Body of pancreas (tissue), 4 donors: ENCODE results near the gene TOX2. TPM values are rescaled to one million over a fixed set of nuclear protein-coding genes. Genes with fewer than 3 reads are reported as not detected.

ENCODE experiments used
- ATAC-seq: fragments of 150-250 bp; one replicate; pipeline ENCODE4 v1.9.1; 2016
- DNase-seq, 4 donors: peaks; one replicate each; pipeline ENCODE4 v3.0.0-alpha.2; 2019
- H3K27ac ChIP-seq, 4 donors: fragments of 200-600 bp; sonication (generic); 1 replicate in 3 of 4; 2 replicates in 1 of 4; pipeline versions ENCODE4 v1.5.1 to v1.6.1; 2016 to 2019; ENCODE audit warnings: mild to moderate bottlenecking in 1 of 4, mixed read lengths in 1 of 4, moderate library complexity in 1 of 4
- H3K27me3 ChIP-seq, 2 donors: fragments of 200-600 bp; sonication (generic); one replicate each; pipeline ENCODE4 v1.6.0; 2016; ENCODE audit warnings: mild to moderate bottlenecking in 1 of 2
- H3K36me3 ChIP-seq, 2 donors: fragments of 200-600 bp; sonication (generic); replicated peaks in 1 of 2; 2 replicates each; pipeline ENCODE4 v1.5.1; 2016; ENCODE audit warnings: low read depth in 2 of 2; ENCODE audit not compliant: insufficient read depth in 1 of 2
- H3K4me1 ChIP-seq: fragments of 200-600 bp; sonication (generic); one replicate; pipeline ENCODE4 v1.6.0; 2016
- H3K4me3 ChIP-seq, 2 donors: fragments of 200-600 bp; sonication (generic); 1 replicate in 1 of 2; 2 replicates in 1 of 2; pipeline ENCODE4 v1.5.1; 2016 to 2019
- H3K9me3 ChIP-seq, 3 donors: fragments of 200-600 bp; sonication (generic); 1 replicate in 2 of 3; 2 replicates in 1 of 3; pipeline ENCODE4 v1.5.1; 2016
- CTCF ChIP-seq, 7 experiments: fragments of 450-650 bp in 4 of 7; fragments of 200-600 bp in 3 of 7; sonication (generic) in 3 of 7; IDR thresholded peaks; one replicate each; pipeline ENCODE4 v1.5.1; 2016 to 2019; ENCODE audit warnings: antibody characterized with exemption in 7 of 7
- POLR2A ChIP-seq, 3 donors: fragments of 450-650 bp; IDR thresholded peaks; one replicate each; pipeline ENCODE4 v1.6.1; 2016; ENCODE audit warnings: antibody characterized with exemption in 3 of 3, mild to moderate bottlenecking in 2 of 3
- WGBS, 2 donors: methylation state at CpG; one replicate each; pipeline ENCODE4 v1.1.5; 2017; 5-methylcytosine and 5-hydroxymethylcytosine counted together
- intact Hi-C: fragments of 100-400 bp; cut with DNase I; formaldehyde crosslinking; loops from one replicate; pipeline ENCODE4 v1.15.1; 2023
- total RNA-seq, 2 donors: library from RNA; depleted of rRNA; stranded (reverse); fragments of >200 nt; gene quantifications; one replicate each; pipeline ENCODE4 v1.1.0, GENCODE V29; 2016

TOX2 gene
- total RNA-seq, 2 donors from 2014 or later, result 1.8 to 2.0 TPM

DNA sequence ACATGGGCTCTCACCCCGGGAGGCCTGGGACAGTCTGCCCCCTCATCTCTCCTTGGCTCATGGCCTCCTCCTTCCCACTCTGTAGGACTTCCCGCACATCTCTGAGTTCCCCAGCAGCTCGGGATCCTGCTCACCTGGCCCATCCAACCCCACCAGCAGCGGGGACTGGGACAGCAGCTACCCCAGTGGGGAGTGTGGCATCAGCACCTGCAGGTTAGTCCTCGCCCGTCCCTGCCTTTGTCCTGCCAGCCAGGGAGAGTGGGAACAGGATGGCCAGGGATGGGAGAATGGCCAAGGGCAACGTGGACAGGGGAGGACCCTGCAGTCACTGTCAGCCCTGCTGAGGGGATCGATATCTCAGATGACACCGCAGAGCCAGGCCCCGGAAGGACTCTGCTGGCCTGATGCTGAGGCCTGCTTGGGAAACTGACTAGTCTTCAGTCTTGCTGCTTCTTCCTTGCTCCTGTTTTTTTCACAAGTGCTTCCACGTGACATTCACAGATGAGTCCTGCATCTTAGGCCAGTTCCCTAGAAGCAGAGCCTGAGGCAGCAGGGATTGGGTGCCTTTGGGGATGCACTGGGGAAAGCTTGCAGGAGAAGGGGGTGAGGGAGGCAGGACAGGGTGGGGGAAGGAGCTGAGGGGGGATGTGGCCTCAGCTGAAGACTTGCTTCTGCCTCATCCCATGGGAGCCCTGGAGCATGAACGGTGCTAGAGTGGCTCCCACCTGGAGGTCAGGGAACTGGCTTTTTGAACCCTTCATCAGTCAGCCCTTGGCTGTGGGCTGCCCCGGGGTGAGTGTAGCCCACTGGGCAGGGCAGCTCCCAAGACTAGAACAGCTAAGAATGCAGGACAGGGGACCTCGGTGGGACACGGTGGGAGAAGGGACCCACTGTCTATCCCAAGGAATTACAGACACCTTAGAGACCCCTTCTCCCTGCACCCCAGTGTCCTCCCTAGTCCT lies 152.3 kb downstream of the TOX2 start:
- no peaks in the 10 kb centered on the region for H3K36me3 ChIP-seq
- H3K9me3 ChIP-seq, result no peaks in the 10 kb centered on the region
- TF ChIP-seq POLR2A (IDR thresholded peaks at IDR 0.05), result no peak
- no peak for TF ChIP-seq CTCF (IDR thresholded peaks at IDR 0.05)
- intact Hi-C loops, result no loop called here
- H3K27me3 ChIP-seq, result no peaks in the 10 kb centered on the region
- DNase-seq (no peak), ATAC-seq (no peak)
- H3K4me3 ChIP-seq, result no peak overlapping the region
- WGBS, 2 donors, result 74 to 79% methylated on average over 12 to 15 of the region's 15 CpGs
- no peak overlapping the region for H3K27ac ChIP-seq
- H3K4me1 ChIP-seq, result no peaks in the 10 kb centered on the region

GRCh38 chr20:44067650-44068081 lies 153.0 kb downstream of the TOX2 start:
- Histone ChIP-seq H3K4me3 (no peak overlapping the region), H3K27me3 (no peaks in the 10 kb centered on the region), H3K4me1 (no peaks in the 10 kb centered on the region), H3K36me3 (no peaks in the 10 kb centered on the region), H3K9me3 (no peaks in the 10 kb centered on the region), H3K27ac (no peak overlapping the region)
- intact Hi-C loops, result no loop called here
- WGBS, 2 donors, result 76 to 77% methylated on average over 9 to 12 of the region's 15 CpGs
- ATAC-seq, result no peak
- TF ChIP-seq POLR2A (IDR thresholded peaks at IDR 0.05) (no peak), CTCF (IDR thresholded peaks at IDR 0.05) (no peak)
- DNase-seq, result no peak

DNA sequence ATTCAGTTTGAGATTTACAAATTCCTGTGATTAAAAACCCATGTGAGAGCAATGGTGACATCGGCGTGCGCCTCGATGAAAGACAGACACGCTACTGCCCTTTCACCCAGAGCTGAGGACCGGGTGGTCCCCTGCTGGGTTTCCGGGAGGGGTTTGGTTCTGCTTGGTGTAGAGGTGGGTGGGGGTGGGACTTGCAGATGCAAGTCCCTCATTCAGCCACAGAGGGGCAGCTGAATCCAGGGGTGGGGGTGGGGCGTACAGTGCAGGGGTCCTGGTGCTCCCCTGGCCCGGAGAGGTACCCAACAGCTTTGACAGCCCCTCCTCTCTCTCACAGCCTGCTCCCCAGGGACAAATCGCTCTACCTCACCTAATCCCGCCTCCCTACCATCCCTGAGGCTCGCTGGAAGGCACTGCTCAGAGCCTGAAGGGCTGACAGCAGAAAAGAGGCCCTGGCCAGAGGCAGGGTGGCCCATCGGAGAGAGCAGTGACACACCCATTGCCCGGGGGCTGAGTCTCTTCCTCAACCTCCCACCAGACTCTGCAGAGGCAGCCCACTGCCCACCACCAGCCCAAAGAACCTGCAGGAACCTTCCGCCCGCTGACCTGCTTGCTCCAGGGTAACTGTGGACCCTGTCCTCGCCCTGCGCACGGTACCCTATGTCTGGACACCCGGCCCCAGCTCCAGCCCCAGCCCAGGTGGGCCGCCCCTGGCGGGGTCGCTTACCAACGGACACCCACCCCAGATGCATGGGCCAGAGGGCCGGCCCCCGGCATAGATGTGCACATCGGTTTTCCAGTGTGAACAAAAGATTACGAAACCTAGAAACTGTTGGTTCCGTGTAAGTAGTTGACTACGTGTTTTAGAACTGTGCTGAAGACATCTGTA lies 153.9 kb downstream of the TOX2 start:
- Histone ChIP-seq H3K27me3 (no peaks in the 10 kb centered on the region), H3K36me3 (no peaks in the 10 kb centered on the region), H3K9me3 (no peaks in the 10 kb centered on the region), H3K4me3 (no peak overlapping the region), H3K27ac (no peak overlapping the region), H3K4me1 (no peaks in the 10 kb centered on the region)
- intact Hi-C loops, result no loop called here
- TF ChIP-seq CTCF (IDR thresholded peaks at IDR 0.05) (no peak), POLR2A (IDR thresholded peaks at IDR 0.05) (no peak)
- 62 to 72% methylated on average over 27 to 30 of the region's 30 CpGs for WGBS, 2 donors
- DNase-seq (no peak), ATAC-seq (no peak)

- WGBS, 2 donors, result 63 to 70% methylated on average over 26 of the region's 26 CpGs
- DNase-seq (no peak), ATAC-seq (no peak)
- no peak for TF ChIP-seq CTCF (IDR thresholded peaks at IDR 0.05)
- no peak for TF ChIP-seq POLR2A (IDR thresholded peaks at IDR 0.05)
- Histone ChIP-seq H3K4me3 (no peak overlapping the region), H3K9me3 (no peaks in the 10 kb centered on the region), H3K4me1 (no peaks in the 10 kb centered on the region), H3K27me3 (no peaks in the 10 kb centered on the region), H3K36me3 (no peaks in the 10 kb centered on the region), H3K27ac (no peak overlapping the region)
- intact Hi-C loops, result no loop called here
Observed at GRCh38 chr20:44069203-44070011, 154.8 kb downstream of the TOX2 start.
